B cell (primary cell): Measurements from ENCODE around the gene ALG3. TPM values are rescaled to one million over a fixed set of nuclear protein-coding genes. Genes with fewer than 3 reads are reported as not detected.
A peak's percentile ranks its signal among the peaks of the same experiment; 100 is the strongest.

Experiments
- ATAC-seq: fragments of 200-7000 bp; cut with Tn5 transposase; one replicate; pipeline ENCODE4 v1.10.0; 2021; ENCODE audit warnings: low read depth, mild to moderate bottlenecking, moderate number of reproducible peaks, moderate library complexity
- CTCF ChIA-PET: fragments of 350-600 bp; sonication (Branson Sonifier 250); formaldehyde crosslinking; loops from one replicate; lab custom pipeline; 2021; ENCODE audit warnings: antibody characterized with exemption, inconsistent platforms; lab: Charles Lee
- POLR2A ChIA-PET: fragments of 350-600 bp; sonication (Branson Sonifier 250); formaldehyde crosslinking; loops from one replicate; lab custom pipeline; 2021; ENCODE audit warnings: antibody characterized with exemption; lab: Charles Lee
- DNase-seq: peaks from one replicate; pipeline ENCODE4 v3.0.0; 2013
- H2AFZ ChIP-seq: 2 replicates; pipeline ENCODE4 v1.6.1; 2012; ENCODE audit warnings: mild to moderate bottlenecking, low read depth, low read length; ENCODE audit not compliant: insufficient read depth, poor library complexity, severe bottlenecking
- H3K27ac ChIP-seq, 2 donors: 1 replicate in 1 of 2; 2 replicates in 1 of 2; pipeline ENCODE4 v1.5.1; 2012 to 2013; ENCODE audit warnings: low read length in 2 of 2, mild to moderate bottlenecking in 2 of 2, moderate library complexity in 1 of 2
- H3K27me3 ChIP-seq, 4 experiments: fragments of 200-600 bp in 1 of 4; sonication (generic) in 1 of 4; replicated peaks in 1 of 4; 1 replicate in 2 of 4; 2 replicates in 2 of 4; pipeline versions ENCODE4 v1.6.1 to v1.7.0; 2013 to 2016; ENCODE audit warnings: low read length in 3 of 4, mild to moderate bottlenecking in 2 of 4, mixed read lengths in 1 of 4, moderate library complexity in 1 of 4; ENCODE audit not compliant: insufficient read depth in 4 of 4, control insufficient read depth in 3 of 4; ENCODE audit errors: control extremely low read depth in 1 of 4
- H3K36me3 ChIP-seq, 2 experiments: replicated peaks in 1 of 2; 1 replicate in 1 of 2; 2 replicates in 1 of 2; pipeline versions ENCODE4 v1.6.1 to v1.7.1; 2013; ENCODE audit warnings: low read length in 1 of 2; ENCODE audit not compliant: insufficient read depth in 2 of 2, control insufficient read depth in 1 of 2; ENCODE audit errors: control extremely low read depth in 1 of 2, extremely low read depth in 1 of 2
- H3K4me1 ChIP-seq, 2 donors: fragments of 200-600 bp in 1 of 2; sonication (generic) in 1 of 2; 1 replicate in 1 of 2; 2 replicates in 1 of 2; pipeline versions ENCODE4 v1.5.1 to v1.6.1; 2013 to 2017; ENCODE audit warnings: low read length in 2 of 2; ENCODE audit not compliant: control insufficient read depth in 2 of 2, insufficient read depth in 2 of 2
- H3K4me2 ChIP-seq: replicated peaks from 2 replicates; pipeline ENCODE3; 2012; ENCODE audit warnings: mild to moderate bottlenecking, low read depth, low read length; ENCODE audit not compliant: poor library complexity, severe bottlenecking
- H3K4me3 ChIP-seq, 5 experiments: fragments of 200-600 bp in 1 of 5; sonication (generic) in 1 of 5; 1 replicate in 3 of 5; 2 replicates in 2 of 5; pipeline versions ENCODE4 v1.5.1 to v1.7.0; 2011 to 2016; ENCODE audit warnings: low read length in 4 of 5, mild to moderate bottlenecking in 4 of 5, low read depth in 2 of 5, control low read depth in 1 of 5, moderate library complexity in 1 of 5; ENCODE audit not compliant: insufficient read depth in 1 of 5; ENCODE audit errors: control extremely low read depth in 1 of 5, extremely low read depth in 1 of 5
- H3K79me2 ChIP-seq: fragments of 200-600 bp; sonication (generic); one replicate; pipeline ENCODE4 v1.6.0; 2016; ENCODE audit warnings: low read length; ENCODE audit not compliant: control insufficient read depth, insufficient read depth
- H3K9ac ChIP-seq: fragments of 200-600 bp; sonication (generic); 2 replicates; pipeline ENCODE4 v1.6.1; 2017; ENCODE audit warnings: mild to moderate bottlenecking, low read length, moderate library complexity
- H3K9me3 ChIP-seq, 3 donors: one replicate each; pipeline versions ENCODE4 v1.6.1 to v1.7.1; 2013; ENCODE audit warnings: low read length in 2 of 3; ENCODE audit not compliant: control insufficient read depth in 2 of 3, insufficient read depth in 1 of 3; ENCODE audit errors: control extremely low read depth in 1 of 3
- H4K20me1 ChIP-seq: 2 replicates; pipeline ENCODE4 v1.6.0; 2012; ENCODE audit warnings: mild to moderate bottlenecking, low read length; ENCODE audit not compliant: insufficient read depth, control insufficient read depth, poor library complexity, severe bottlenecking
- H3K27ac Mint-ChIP-seq: one replicate; pipeline ENCODE4 v1.8.0; 2021; ENCODE audit warnings: mixed read lengths
- H3K27me3 Mint-ChIP-seq: one replicate; pipeline ENCODE4 v1.8.0; 2021; ENCODE audit warnings: mixed read lengths
- H3K4me1 Mint-ChIP-seq: one replicate; pipeline ENCODE4 v1.8.0; 2021; ENCODE audit warnings: mixed read lengths
- H3K4me3 Mint-ChIP-seq: one replicate; pipeline ENCODE4 v1.8.0; 2021; ENCODE audit warnings: mixed read lengths
- H3K9me3 Mint-ChIP-seq: one replicate; pipeline ENCODE4 v1.8.0; 2022; ENCODE audit warnings: mixed read lengths; ENCODE audit not compliant: insufficient read depth
- CTCF ChIP-seq: fragments of 200-600 bp; IDR thresholded peaks from one replicate; pipeline ENCODE4 v1.8.0; 2022; ENCODE audit warnings: antibody characterized with exemption, mild to moderate bottlenecking
- EZH2 ChIP-seq: IDR thresholded peaks from 2 replicates; pipeline ENCODE4 v1.6.1; 2012; ENCODE audit warnings: borderline replicate concordance, low read depth, mild to moderate bottlenecking, moderate library complexity, low read length; ENCODE audit not compliant: insufficient read depth, poor library complexity, severe bottlenecking
- WGBS: methylation state at CpG from one replicate; pipeline ENCODE4 v1.1.5; 2013; ENCODE audit warnings: missing lambda C conversion rate; ENCODE audit not compliant: insufficient coverage; 5-methylcytosine and 5-hydroxymethylcytosine counted together
- intact Hi-C: fragments of 100-400 bp; cut with micrococcal nuclease; formaldehyde crosslinking; loops from one replicate; pipeline ENCODE4 v1.10.0; 2022
- polyA plus RNA-seq: library from polyadenylated mRNA; depleted of rRNA; stranded (reverse); fragments of >200 nt; gene quantifications from 2 replicates; pipeline ENCODE4 v1.2.3, GENCODE V29; 2012
- total RNA-seq, 2 donors: library from RNA; stranded (reverse); fragments of 120-200 nt in 1 of 2; gene quantifications; 1 replicate in 1 of 2; 2 replicates in 1 of 2; pipeline versions ENCODE4 v1.2.3 to v1.2.4, GENCODE V29; 2013 to 2022

Gene ALG3
- total and polyA plus RNA-seq, 2 donors (not counting 1 experiment from before 2014, with no cell fraction given): 36.1 to 38.6 TPM

- Histone ChIP-seq H3K4me2 (no peak overlapping the region), H3K4me3 (no peak overlapping the region), H3K79me2 (no peaks in the 10 kb centered on the region), H3K4me1 (peaks cover 15 to 25% of the 10 kb centered on the region in 2 donors), H3K9me3 (peaks cover 0 to 3% (median 0%) of the 10 kb centered on the region in 3 donors), H4K20me1 (no peaks in the 10 kb centered on the region), H2AFZ (no peak overlapping the region), H3K9ac (no peak overlapping the region), H3K27ac (no peak overlapping the region), H3K27me3 (peaks cover 0 to 58% (median 32%) of the 10 kb centered on the region in 4 experiments), H3K36me3 (no peaks in the 10 kb centered on the region)
- no peaks in the 10 kb centered on the region for H3K9me3 Mint-ChIP-seq
- TF ChIP-seq EZH2 (no peak), CTCF (peak; percentile 95)
- H3K4me1 Mint-ChIP-seq: peaks cover 20% of the 10 kb centered on the region
- ATAC-seq: peak; percentile 39
- WGBS: 8% methylated on average over 1 of the region's 2 CpGs
- POLR2A ChIA-PET: interaction anchor here (0.6 kb wide), 2 partner anchors 10 to 332 kb away, joined by 3 to 6 read pairs; no protein-coding TSS in a partner anchor
- peaks cover 46% of the 10 kb centered on the region for H3K27me3 Mint-ChIP-seq
- peak; percentile 69 for DNase-seq
- CTCF ChIA-PET: interaction anchor here (0.8 to 3.4 kb wide), 34 partner anchors 9 to 343 kb away, joined by 3 to 23 read pairs (median 4); partner anchors contain the start of genes ABCC5, ABCF3, ALG3 and DVL3
- H3K4me3 Mint-ChIP-seq: peak overlapping the region; percentile 35
- H3K27ac Mint-ChIP-seq: no peak overlapping the region
- intact Hi-C loops: loop anchor here (1.0 to 5.0 kb wide), 3 partner anchors 23 to 90 kb away; partner anchors contain the start of gene EIF2B5
Observed at GRCh38 chr3:184227481-184227935, 21.3 kb downstream of the ALG3 start.

GRCh38 chr3:184223946-184224345, 24.8 kb downstream of the ALG3 start:
- Mint-ChIP-seq H3K4me3 (no peak overlapping the region), H3K27ac (no peak overlapping the region), H3K27me3 (peaks cover 35% of the 10 kb centered on the region), H3K9me3 (no peaks in the 10 kb centered on the region), H3K4me1 (peaks cover 7% of the 10 kb centered on the region)
- Histone ChIP-seq H3K4me3 (no peak overlapping the region), H3K9me3 (no peaks in the 10 kb centered on the region), H3K4me2 (no peak overlapping the region), H3K79me2 (no peaks in the 10 kb centered on the region), H2AFZ (no peak overlapping the region), H3K9ac (no peak overlapping the region), H3K27ac (no peak overlapping the region), H4K20me1 (no peaks in the 10 kb centered on the region), H3K4me1 (peaks cover 4 to 5% of the 10 kb centered on the region in 2 donors), H3K27me3 (peaks cover 0 to 35% (median 15%) of the 10 kb centered on the region in 4 experiments), H3K36me3 (no peaks in the 10 kb centered on the region)
- ATAC-seq (no peak), DNase-seq (no peak)
- intact Hi-C loops: no loop called here
- ChIA-PET CTCF (no interaction called here), POLR2A (no interaction called here)
- no peak for TF ChIP-seq EZH2
- TF ChIP-seq CTCF: no peak
- WGBS: 67% methylated on average over 2 of the region's 3 CpGs
